ENCODE data around the gene CD28. TPM values are rescaled to one million over a fixed set of nuclear protein-coding genes. Genes with fewer than 3 reads are reported as not detected.

CD28 gene
- total RNA-seq, 3 donors from 2014 or later (not counting 1 experiment from before 2014, with no cell fraction given): 0.54 to 3.5 (median 3.3) TPM

DNA sequence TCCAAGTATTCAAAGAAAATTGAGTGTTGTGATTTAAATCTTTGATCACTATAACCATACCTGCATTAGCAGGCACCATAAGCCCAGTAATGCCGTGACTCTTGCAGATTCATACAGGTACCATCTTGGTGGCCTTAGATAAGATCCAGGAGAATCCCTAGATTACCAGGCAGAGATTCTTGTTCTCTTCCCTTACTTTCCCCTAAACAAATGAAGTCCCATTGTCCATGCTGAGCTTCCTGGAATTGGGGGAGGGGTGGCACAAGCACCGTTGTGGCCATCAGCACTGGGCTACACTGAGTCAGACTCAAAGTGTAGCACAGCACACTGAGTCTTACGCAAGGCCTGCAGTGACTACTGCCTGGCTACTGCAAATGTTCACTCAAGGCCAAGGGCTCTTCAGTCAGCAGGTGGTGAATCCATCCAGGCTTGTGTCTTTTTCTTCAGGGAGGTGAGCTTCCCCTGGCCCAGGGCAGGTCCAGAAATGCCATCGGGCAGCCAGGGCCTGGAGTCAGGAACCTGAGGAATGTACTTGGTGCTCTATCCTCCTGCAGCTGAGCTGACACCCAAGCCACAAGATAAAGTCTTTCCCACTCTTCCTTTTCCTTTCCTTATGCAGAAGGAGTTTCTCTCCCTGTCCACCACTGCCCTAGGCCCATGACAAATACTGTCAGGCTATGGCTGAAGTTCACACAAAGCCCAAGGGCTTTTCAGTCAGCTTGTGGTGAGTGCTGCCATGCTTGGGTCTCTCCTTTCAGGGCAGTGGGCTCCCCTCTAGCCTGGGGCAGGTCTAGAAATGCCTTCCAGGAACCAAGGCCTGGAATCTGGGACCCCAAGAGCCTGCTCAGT, 52.6 kb downstream of the CD28 start:
- TF ChIP-seq, protein P1, sequence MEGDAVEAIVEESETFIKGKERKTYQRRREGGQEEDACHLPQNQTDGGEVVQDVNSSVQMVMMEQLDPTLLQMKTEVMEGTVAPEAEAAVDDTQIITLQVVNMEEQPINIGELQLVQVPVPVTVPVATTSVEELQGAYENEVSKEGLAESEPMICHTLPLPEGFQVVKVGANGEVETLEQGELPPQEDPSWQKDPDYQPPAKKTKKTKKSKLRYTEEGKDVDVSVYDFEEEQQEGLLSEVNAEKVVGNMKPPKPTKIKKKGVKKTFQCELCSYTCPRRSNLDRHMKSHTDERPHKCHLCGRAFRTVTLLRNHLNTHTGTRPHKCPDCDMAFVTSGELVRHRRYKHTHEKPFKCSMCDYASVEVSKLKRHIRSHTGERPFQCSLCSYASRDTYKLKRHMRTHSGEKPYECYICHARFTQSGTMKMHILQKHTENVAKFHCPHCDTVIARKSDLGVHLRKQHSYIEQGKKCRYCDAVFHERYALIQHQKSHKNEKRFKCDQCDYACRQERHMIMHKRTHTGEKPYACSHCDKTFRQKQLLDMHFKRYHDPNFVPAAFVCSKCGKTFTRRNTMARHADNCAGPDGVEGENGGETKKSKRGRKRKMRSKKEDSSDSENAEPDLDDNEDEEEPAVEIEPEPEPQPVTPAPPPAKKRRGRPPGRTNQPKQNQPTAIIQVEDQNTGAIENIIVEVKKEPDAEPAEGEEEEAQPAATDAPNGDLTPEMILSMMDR (IDR thresholded peaks at IDR 0.05): no peak
- Mint-ChIP-seq H3K36me3 (peaks cover 19% of the 10 kb centered on the region), H3K4me1 (peaks cover 0 to 6% of the 10 kb centered on the region in 2 donors), H3K4me3 (no peak overlapping the region), H3K27ac (no peak overlapping the region), H3K9me3 (peaks cover 3 to 15% of the 10 kb centered on the region in 2 donors), H3K27me3 (ENCODE audit: low read depth in 2 of 2) (peaks cover 0 to 12% of the 10 kb centered on the region in 2 donors)
- ATAC-seq (no peak), DNase-seq (peak in 1 of 2 donors; percentile 6)
- H3K4me1 ChIP-seq (ENCODE audit: control insufficient read depth, insufficient read depth, low read length): peaks cover under 1% of the 10 kb centered on the region
- H3K9me3 ChIP-seq (ENCODE audit: control insufficient read depth, insufficient read depth, low read length): no peaks in the 10 kb centered on the region
- H3K36me3 ChIP-seq (ENCODE audit: control insufficient read depth, insufficient read depth, low read length): no peaks in the 10 kb centered on the region
- intact Hi-C loops (cut with micrococcal nuclease): no loop called here
- H3K27me3 ChIP-seq (ENCODE audit: control insufficient read depth, insufficient read depth, low read length): no peaks in the 10 kb centered on the region
- WGBS (ENCODE audit: insufficient coverage): 63% methylated on average over 4 of the region's 4 CpGs
- H3K27ac ChIP-seq (ENCODE audit: low read length): no peak overlapping the region
- no peak overlapping the region for H3K4me3 ChIP-seq (ENCODE audit: low read length)

DNA sequence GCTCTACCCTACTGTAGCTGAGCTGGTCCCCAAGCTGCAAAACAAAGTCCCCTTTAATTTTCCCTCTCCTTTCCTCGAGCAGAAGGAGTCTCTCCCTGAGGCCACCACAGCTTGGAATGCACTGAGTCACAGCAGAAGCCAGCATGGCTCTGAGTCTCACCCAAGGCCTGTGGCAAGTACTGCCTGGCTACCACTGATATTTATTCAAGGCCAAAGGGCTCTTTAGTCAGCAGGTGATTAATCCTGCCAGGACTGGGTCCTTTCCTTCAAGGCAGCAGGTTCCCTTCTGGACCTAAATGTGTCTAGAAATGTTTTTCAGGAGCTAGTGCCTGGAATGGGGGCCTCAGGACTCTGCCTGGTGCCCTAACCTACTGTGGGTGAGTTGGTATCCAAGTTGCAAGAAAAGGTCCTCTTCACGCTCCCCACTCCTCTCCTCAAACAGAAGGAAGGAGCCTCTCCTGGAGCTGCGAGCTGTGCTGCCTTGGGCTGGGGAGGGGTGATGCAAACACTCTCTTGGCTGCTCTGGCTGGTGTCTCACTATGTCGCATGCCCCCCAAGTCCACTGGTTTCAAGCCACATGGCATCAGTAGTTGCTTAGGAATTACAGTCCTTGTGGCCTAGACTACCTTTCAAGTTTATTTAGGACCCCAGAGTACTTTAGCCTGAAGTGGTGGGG, 53.4 kb downstream of the CD28 start:
- peaks cover 6% of the 10 kb centered on the region for H3K4me1 ChIP-seq (ENCODE audit: control insufficient read depth, insufficient read depth, low read length)
- WGBS (ENCODE audit: insufficient coverage): 87% methylated on average over 4 of the region's 4 CpGs

DNA sequence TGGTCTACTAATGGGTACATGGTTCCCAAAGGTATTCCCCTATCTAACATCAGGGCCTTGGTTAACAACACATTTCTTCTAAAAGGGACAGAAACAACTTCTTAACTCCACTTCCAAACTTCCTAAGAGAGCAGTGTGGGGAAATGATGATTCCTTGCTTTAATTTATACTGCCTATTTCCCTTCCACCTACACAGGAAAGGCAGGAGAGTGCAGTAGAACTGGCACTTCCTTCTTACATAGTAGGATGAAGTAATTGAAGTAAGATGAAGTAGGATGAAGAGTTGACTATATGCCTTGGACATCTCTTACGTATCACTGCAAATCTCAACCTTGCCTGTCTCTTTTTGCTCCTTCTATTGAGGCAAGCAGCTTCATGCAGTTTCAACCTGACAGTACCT, 54.7 kb downstream of the CD28 start:
- DNase-seq (no peak), ATAC-seq (no peak)
- H3K4me1 Mint-ChIP-seq: peaks cover 0 to 6% of the 10 kb centered on the region in 2 donors
- no peaks in the 10 kb centered on the region for H3K36me3 ChIP-seq (ENCODE audit: control insufficient read depth, insufficient read depth, low read length)
- intact Hi-C loops (cut with micrococcal nuclease): no loop called here
- no peak overlapping the region for H3K27ac ChIP-seq (ENCODE audit: low read length)
- H3K4me3 Mint-ChIP-seq: no peak overlapping the region
- H3K4me1 ChIP-seq (ENCODE audit: control insufficient read depth, insufficient read depth, low read length): peaks cover 6% of the 10 kb centered on the region
- peaks cover 3 to 9% of the 10 kb centered on the region in 2 donors for H3K9me3 Mint-ChIP-seq
- peaks cover 12% of the 10 kb centered on the region for H3K36me3 Mint-ChIP-seq
- no peak overlapping the region for H3K4me3 ChIP-seq (ENCODE audit: low read length)
- H3K9me3 ChIP-seq (ENCODE audit: control insufficient read depth, insufficient read depth, low read length): no peaks in the 10 kb centered on the region
- no peaks in the 10 kb centered on the region for H3K27me3 ChIP-seq (ENCODE audit: control insufficient read depth, insufficient read depth, low read length)
- no peak overlapping the region for H3K27ac Mint-ChIP-seq
- H3K27me3 Mint-ChIP-seq (ENCODE audit: low read depth in 2 of 2): peaks cover 3 to 9% of the 10 kb centered on the region in 2 donors
- 91% methylated on average over 1 of the region's 1 CpG for WGBS (ENCODE audit: insufficient coverage)
- TF ChIP-seq, protein P1 (IDR thresholded peaks at IDR 0.05): no peak

More for the DNA sequence above, 53.4 kb downstream of the CD28 start:
- H3K4me3 ChIP-seq (ENCODE audit: low read length): no peak overlapping the region
- no peak for ATAC-seq
- H3K4me1 Mint-ChIP-seq: peaks cover 0 to 6% of the 10 kb centered on the region in 2 donors
- no peaks in the 10 kb centered on the region for H3K9me3 ChIP-seq (ENCODE audit: control insufficient read depth, insufficient read depth, low read length)
- no peaks in the 10 kb centered on the region for H3K27me3 ChIP-seq (ENCODE audit: control insufficient read depth, insufficient read depth, low read length)
- intact Hi-C loops (cut with micrococcal nuclease): no loop called here
- peaks cover 3 to 15% of the 10 kb centered on the region in 2 donors for H3K9me3 Mint-ChIP-seq
- H3K27ac Mint-ChIP-seq: no peak overlapping the region
- no peaks in the 10 kb centered on the region for H3K36me3 ChIP-seq (ENCODE audit: control insufficient read depth, insufficient read depth, low read length)
- H3K36me3 Mint-ChIP-seq: peaks cover 19% of the 10 kb centered on the region
- TF ChIP-seq, protein P1 (IDR thresholded peaks at IDR 0.05): no peak
- no peak overlapping the region for H3K27ac ChIP-seq (ENCODE audit: low read length)
- no peak for DNase-seq
- no peak overlapping the region for H3K4me3 Mint-ChIP-seq
- H3K27me3 Mint-ChIP-seq (ENCODE audit: low read depth in 2 of 2): peaks cover 1 to 12% of the 10 kb centered on the region in 2 donors

Data from natural killer cell (primary cell).